GM19395 (cell line): Measurements from ENCODE around the gene DIPK1A.

Experiments used
- ATAC-seq: cut with Tn5 transposase; IDR thresholded peaks from one replicate; pipeline ENCODE4 v1.9.1; 2021; ENCODE audit warnings: mild to moderate bottlenecking, moderate library complexity; ENCODE audit not compliant: unreplicated experiment

DIPK1A gene

GRCh38 chr1:92808381-92808780 lies 152.9 kb downstream of the DIPK1A start:
- ATAC-seq, result no peak

- no peak for ATAC-seq
These were observed 156.0 kb downstream of the DIPK1A start for GRCh38 chr1:92805216-92805615.

GRCh38 chr1:92804721-92805201 lies 156.5 kb downstream of the DIPK1A start:
- ATAC-seq, result peak; percentile 65

GRCh38 chr1:92803140-92803887 lies 157.9 kb downstream of the DIPK1A start:
- no peak for ATAC-seq

- ATAC-seq, result no peak
These were observed 163.3 kb downstream of the DIPK1A start for GRCh38 chr1:92797961-92798360.

- ATAC-seq, result no peak
These were observed 164.0 kb downstream of the DIPK1A start for GRCh38 chr1:92797297-92797696.

- no peak for ATAC-seq
These were observed 166.1 kb downstream of the DIPK1A start for GRCh38 chr1:92795166-92795565.

- ATAC-seq, result no peak
These were observed 168.9 kb downstream of the DIPK1A start for GRCh38 chr1:92792340-92792782.
